Body of pancreas (tissue), 4 donors: ENCODE data around the gene PCCA. TPM values are rescaled to one million over a fixed set of nuclear protein-coding genes. Genes with fewer than 3 reads are reported as not detected.

Source experiments
- ATAC-seq: fragments of 150-250 bp; one replicate; pipeline ENCODE4 v1.9.1; 2016
- DNase-seq, 4 donors: peaks; one replicate each; pipeline ENCODE4 v3.0.0-alpha.2; 2019
- H3K27ac ChIP-seq, 4 donors: fragments of 200-600 bp; sonication (generic); 1 replicate in 3 of 4; 2 replicates in 1 of 4; pipeline versions ENCODE4 v1.5.1 to v1.6.1; 2016 to 2019; ENCODE audit warnings: mild to moderate bottlenecking in 1 of 4, mixed read lengths in 1 of 4, moderate library complexity in 1 of 4
- H3K27me3 ChIP-seq, 2 donors: fragments of 200-600 bp; sonication (generic); one replicate each; pipeline ENCODE4 v1.6.0; 2016; ENCODE audit warnings: mild to moderate bottlenecking in 1 of 2
- H3K36me3 ChIP-seq, 2 donors: fragments of 200-600 bp; sonication (generic); replicated peaks in 1 of 2; 2 replicates each; pipeline ENCODE4 v1.5.1; 2016; ENCODE audit warnings: low read depth in 2 of 2; ENCODE audit not compliant: insufficient read depth in 1 of 2
- H3K4me1 ChIP-seq: fragments of 200-600 bp; sonication (generic); one replicate; pipeline ENCODE4 v1.6.0; 2016
- H3K4me3 ChIP-seq, 2 donors: fragments of 200-600 bp; sonication (generic); 1 replicate in 1 of 2; 2 replicates in 1 of 2; pipeline ENCODE4 v1.5.1; 2016 to 2019
- H3K9me3 ChIP-seq, 3 donors: fragments of 200-600 bp; sonication (generic); 1 replicate in 2 of 3; 2 replicates in 1 of 3; pipeline ENCODE4 v1.5.1; 2016
- CTCF ChIP-seq, 7 experiments: fragments of 450-650 bp in 4 of 7; fragments of 200-600 bp in 3 of 7; sonication (generic) in 3 of 7; IDR thresholded peaks; one replicate each; pipeline ENCODE4 v1.5.1; 2016 to 2019; ENCODE audit warnings: antibody characterized with exemption in 7 of 7
- POLR2A ChIP-seq, 3 donors: fragments of 450-650 bp; IDR thresholded peaks; one replicate each; pipeline ENCODE4 v1.6.1; 2016; ENCODE audit warnings: antibody characterized with exemption in 3 of 3, mild to moderate bottlenecking in 2 of 3
- WGBS, 2 donors: methylation state at CpG; one replicate each; pipeline ENCODE4 v1.1.5; 2017; 5-methylcytosine and 5-hydroxymethylcytosine counted together
- intact Hi-C: fragments of 100-400 bp; cut with DNase I; formaldehyde crosslinking; loops from one replicate; pipeline ENCODE4 v1.15.1; 2023
- total RNA-seq, 2 donors: library from RNA; depleted of rRNA; stranded (reverse); fragments of >200 nt; gene quantifications; one replicate each; pipeline ENCODE4 v1.1.0, GENCODE V29; 2016

The PCCA gene
- total RNA-seq, 2 donors from 2014 or later: 45.2 to 46.2 TPM

- no peak for ATAC-seq
- intact Hi-C loops: loop anchor here (10.0 kb wide), 1 partner anchor 604 kb away; no protein-coding TSS in a partner anchor
These were observed 429.6 kb downstream of the PCCA start for GRCh38 chr13:100518394-100519062.

GRCh38 chr13:100519626-100520025 lies 430.7 kb downstream of the PCCA start:
- TF ChIP-seq CTCF (IDR thresholded peaks at IDR 0.05) (no peak), POLR2A (IDR thresholded peaks at IDR 0.05) (no peak)
- DNase-seq: no peak
- Histone ChIP-seq H3K4me1 (peaks cover 31% of the 10 kb centered on the region), H3K36me3 (no peaks in the 10 kb centered on the region), H3K9me3 (no peaks in the 10 kb centered on the region), H3K27me3 (no peaks in the 10 kb centered on the region), H3K4me3 (no peak overlapping the region), H3K27ac (no peak overlapping the region)
- intact Hi-C loops: loop anchor here (10.0 kb wide), 1 partner anchor 605 kb away; no protein-coding TSS in a partner anchor
- no peak for ATAC-seq
- 97% methylated on average over 9 of the region's 9 CpGs for WGBS, 2 donors

More at GRCh38 chr13:100518394-100519062, 429.6 kb downstream of the PCCA start:
- TF ChIP-seq POLR2A (IDR thresholded peaks at IDR 0.05): no peak
- no peak for TF ChIP-seq CTCF (IDR thresholded peaks at IDR 0.05)
- DNase-seq: no peak
- Histone ChIP-seq H3K27ac (peak overlapping the region in 3 of 4 donors; percentile 9 to 88 (median 76)), H3K9me3 (no peaks in the 10 kb centered on the region), H3K4me1 (peaks cover 31% of the 10 kb centered on the region), H3K4me3 (no peak overlapping the region), H3K36me3 (no peaks in the 10 kb centered on the region), H3K27me3 (no peaks in the 10 kb centered on the region)
- 43 to 46% methylated on average over 8 of the region's 8 CpGs for WGBS, 2 donors

- Histone ChIP-seq H3K9me3 (no peaks in the 10 kb centered on the region), H3K27ac (no peak overlapping the region), H3K4me1 (peaks cover 34% of the 10 kb centered on the region), H3K27me3 (no peaks in the 10 kb centered on the region), H3K4me3 (no peak overlapping the region), H3K36me3 (no peaks in the 10 kb centered on the region)
- intact Hi-C loops: no loop called here
- ATAC-seq (no peak), DNase-seq (no peak)
- TF ChIP-seq CTCF (IDR thresholded peaks at IDR 0.05) (no peak), POLR2A (IDR thresholded peaks at IDR 0.05) (no peak)
- whole genome bisulfite sequencing, 2 donors: 85 to 91% methylated on average over 27 of the region's 27 CpGs
These were observed 432.3 kb downstream of the PCCA start for GRCh38 chr13:100520936-100521850.

- TF ChIP-seq POLR2A (IDR thresholded peaks at IDR 0.05) (no peak), CTCF (IDR thresholded peaks at IDR 0.05) (no peak)
- H3K4me3 ChIP-seq: no peak overlapping the region
- DNase-seq (no peak), ATAC-seq (no peak)
- H3K4me1 ChIP-seq: peaks cover 25% of the 10 kb centered on the region
- no peaks in the 10 kb centered on the region for H3K27me3 ChIP-seq
- no peaks in the 10 kb centered on the region for H3K36me3 ChIP-seq
- no peaks in the 10 kb centered on the region for H3K9me3 ChIP-seq
- H3K27ac ChIP-seq: no peak overlapping the region
- WGBS, 2 donors: 80 to 94% methylated on average over 19 of the region's 19 CpGs
- intact Hi-C loops: no loop called here
These were observed 433.1 kb downstream of the PCCA start for GRCh38 chr13:100521851-100522617.
